ENCODE results near the gene MEX3D.
A peak's percentile ranks its signal among the peaks of the same experiment; 100 is the strongest.

MEX3D gene

DNA sequence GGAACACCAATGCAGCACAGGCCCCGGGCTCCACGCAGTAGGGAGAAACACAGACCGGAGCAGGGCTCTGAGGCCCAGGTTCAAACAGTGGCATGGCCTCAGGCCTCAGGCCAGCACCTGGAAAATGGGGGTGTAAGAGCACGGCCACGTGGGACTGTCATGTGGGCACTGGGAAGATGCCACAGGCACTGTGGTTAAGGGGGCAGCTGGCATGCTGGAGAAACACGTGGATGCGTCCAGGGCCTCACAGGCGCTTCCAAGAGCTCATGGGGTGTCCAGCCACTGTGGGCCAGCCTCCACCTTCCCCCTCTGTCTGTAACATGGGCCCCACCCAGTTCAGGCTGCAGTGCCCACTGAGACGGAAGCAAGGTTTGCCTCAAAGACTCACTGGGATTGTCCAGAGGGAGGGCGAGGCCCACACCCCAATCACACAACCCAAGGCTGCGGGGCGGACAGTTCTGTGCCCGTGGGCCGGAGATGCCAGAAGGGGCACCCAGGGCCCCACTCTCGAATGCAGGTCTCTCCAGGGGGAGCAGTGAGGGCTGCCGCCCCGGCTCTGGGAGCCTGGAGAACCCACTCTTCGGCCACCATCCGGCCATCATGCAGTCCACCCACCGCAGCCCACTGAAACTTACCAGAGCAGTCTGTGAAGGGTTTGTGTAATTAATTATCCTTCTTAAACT lies 30.8 kb upstream of the MEX3D start:
- no peak for DNase-seq (ENCODE audit: insufficient read length, low spot score)
- no peak for FAIRE-seq

DNA sequence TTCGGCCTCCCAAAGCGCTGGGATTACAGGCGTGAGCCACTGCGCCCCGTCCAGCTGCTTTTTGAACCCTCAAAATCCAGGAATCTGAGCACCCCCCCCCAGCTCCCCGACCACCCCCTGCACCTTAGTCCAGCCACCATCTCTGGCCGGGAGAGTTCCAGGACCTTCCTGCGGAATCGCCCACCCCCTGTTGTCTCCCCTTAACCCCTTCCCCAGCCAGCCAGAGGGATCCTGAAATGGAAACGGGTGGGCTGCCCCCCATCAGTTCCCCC lies 25.3 kb upstream of the MEX3D start:
- FAIRE-seq = no peak
- no peak for DNase-seq (ENCODE audit: insufficient read length, low spot score)

DNA sequence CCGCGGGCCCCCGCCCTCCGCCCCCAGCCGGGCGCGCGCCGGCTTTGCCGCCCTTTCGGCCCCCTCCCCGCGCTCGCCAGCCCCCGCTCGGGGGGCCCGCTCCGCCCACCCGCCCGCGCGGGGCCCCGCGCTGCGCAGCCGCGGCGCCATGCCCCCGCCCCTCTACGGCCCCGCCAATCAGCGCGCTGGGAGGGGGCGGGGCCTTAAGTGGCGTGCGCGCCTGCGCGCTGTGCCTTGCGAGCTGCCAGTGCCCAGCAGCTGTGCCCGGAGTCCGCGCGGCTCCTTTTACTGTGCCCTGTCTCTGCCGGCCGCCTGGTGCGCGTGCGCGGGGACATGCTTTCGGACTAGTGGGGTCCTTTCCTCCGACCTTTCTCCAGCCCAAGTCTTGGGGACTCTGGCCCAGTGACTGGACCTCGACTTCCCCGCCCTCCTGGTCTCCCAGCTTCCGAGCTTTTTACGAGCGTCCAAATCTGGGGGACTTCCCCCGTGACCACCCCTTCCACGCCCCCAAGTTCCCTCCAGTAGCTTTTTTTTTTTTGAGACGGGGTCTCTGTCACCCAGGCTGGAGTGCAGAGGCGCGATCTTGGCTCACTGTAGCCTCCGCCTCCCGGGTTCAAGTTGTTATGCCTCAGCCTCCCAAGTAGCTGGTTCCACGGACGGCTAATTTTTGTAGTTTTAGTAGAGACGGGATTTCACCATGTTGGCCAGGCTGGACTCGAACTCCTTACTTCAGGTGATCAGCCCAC lies 24.8 kb upstream of the MEX3D start, which contains the start of gene MBD3:
Gene MBD3, minus strand, starts transcription at position 111 of the 746 bp plus-strand sequence. CDS start 234 bp downstream, outside the sequence.
- peak; percentile 97 for DNase-seq (ENCODE audit: insufficient read length, low spot score)
- peak; percentile 83 for FAIRE-seq

GRCh38 chr19:1592024-1592754 lies 24.1 kb upstream of the MEX3D start:
- peak; percentile 45 for FAIRE-seq

DNA sequence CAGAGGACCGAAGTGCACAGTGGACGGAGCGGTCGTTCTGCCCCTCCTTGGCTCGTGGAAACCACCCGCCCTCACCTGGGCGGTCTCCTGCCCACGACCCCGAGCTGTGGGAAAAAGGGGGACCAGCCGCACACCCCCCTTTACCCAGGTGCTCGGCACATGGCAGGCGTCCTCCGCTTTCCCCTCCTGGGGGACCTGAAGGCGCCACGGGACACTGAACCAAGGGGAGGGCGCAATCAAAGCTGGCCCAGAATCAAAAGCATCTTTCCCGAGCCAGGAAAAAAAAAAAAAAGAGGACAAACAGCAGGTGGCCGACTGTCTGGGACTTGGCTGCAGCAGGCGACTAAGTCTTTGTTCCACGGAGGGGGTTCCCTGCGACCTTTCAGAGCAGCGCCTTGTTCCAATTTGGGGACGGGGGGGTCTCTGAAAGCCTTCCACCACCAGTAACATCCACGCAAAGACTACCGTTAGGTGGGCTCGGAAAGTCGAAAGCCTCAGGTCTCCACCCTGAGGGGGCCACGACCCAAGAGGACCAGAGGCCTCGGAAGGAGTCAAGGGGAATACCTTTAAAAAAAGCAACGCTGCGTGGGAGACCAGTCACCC lies 23.4 kb upstream of the MEX3D start:
- DNase-seq (ENCODE audit: insufficient read length, low spot score) = no peak

More at GRCh38 chr19:1592024-1592754, 24.1 kb upstream of the MEX3D start:
- peak; percentile 98 for DNase-seq (ENCODE audit: insufficient read length, low spot score)

DNA sequence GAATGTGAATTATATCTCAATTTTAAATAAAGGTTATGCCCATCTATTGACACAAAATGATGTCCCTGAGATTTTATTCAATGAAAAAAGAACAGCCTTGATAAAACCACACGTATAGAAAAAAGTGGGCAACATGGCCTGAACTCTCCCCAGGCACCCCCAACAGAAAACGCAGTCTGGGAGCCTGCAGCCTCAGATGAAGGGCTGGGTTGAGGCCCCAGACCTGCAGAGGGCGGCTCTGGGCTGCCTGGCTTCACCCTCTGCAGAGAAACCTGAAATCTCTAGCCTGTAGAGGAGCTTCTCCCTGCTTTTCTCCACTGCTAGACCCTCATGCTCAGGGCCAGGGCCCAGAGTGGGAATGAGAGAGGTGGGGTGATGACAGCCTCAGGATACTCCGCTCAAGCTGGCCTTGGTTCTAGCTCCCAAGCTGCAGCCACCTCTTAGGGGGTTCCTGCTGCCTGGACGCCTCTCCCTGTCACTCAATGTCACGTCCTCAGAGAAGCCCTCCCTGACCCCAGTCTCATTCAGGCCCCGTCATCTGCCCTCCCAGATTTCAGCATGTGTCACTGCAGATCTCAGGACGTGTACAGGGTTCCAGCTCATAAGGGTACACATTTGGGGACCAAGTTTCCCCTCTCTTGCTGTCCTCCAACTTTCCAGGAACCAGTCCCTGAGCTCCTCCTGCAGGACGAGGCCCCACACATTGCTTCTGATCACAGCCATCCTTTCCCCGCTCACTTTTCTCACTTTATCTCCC lies 22.7 kb upstream of the MEX3D start:
- FAIRE-seq (peak; percentile 88), DNase-seq (ENCODE audit: insufficient read length, low spot score) (no peak)

More for the DNA sequence above, 23.4 kb upstream of the MEX3D start:
- FAIRE-seq = peak; percentile 75

- FAIRE-seq (no peak), DNase-seq (ENCODE audit: insufficient read length, low spot score) (no peak)
Observed at GRCh38 chr19:1587872-1588271, 19.7 kb upstream of the MEX3D start.

DNA sequence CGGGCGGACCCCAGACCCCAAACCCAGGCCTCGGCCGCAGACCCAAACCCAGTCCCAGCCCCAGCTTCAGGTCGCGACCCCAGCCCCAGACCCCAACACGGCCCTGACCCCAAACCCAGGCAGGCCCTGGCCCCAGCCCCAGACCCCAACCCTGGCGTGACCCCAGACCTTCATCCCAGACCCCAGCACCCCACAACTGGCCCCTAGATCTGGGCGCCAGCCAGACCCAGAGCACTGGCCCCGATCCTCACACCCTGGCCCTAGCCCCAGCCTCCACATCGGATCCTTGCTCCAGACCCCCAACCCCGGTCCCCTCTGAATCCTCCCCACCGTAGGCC lies 17.1 kb upstream of the MEX3D start:
- DNase-seq (ENCODE audit: insufficient read length, low spot score) (no peak), FAIRE-seq (no peak)

DNA sequence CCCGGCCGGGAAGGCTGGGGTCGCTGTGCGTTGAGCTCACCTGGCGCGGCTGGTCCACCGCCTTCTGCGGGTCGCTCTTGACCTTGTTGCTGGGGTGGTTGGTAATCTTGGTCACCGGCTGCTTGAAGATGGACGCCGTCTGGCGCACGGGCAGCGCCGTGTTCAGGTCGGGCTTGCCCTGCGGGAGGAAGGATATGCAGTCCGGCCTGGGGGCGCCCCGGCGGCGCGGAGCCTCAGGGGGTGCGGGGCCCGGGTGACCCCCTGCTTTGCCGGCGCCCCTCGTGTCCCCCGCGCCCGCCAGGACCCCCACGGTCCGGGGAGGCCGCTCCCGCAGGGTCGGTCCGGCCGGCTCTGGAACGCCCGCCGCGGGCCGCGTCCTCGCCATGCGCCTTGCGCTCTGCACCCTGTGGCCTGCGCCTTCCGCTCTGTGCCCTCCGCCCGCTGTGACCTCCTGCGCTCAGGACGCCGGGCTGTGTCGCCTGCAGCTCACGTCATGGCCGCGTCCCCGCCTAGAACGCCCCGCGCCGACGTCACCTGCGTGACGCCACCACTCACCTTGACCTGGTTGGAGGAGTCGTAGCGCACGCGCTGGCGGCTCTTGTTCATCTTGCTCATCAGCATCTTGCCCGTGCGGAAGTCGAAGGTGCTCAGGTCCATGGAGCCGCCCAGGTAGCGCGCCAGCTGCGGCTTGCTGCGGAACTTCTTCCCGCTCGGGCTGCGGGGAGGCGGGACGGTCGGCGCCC lies 16.5 kb upstream of the MEX3D start:
- no peak for DNase-seq (ENCODE audit: insufficient read length, low spot score)

GRCh38 chr19:1582201-1582600 lies 14.1 kb upstream of the MEX3D start:
- FAIRE-seq = no peak
- DNase-seq (ENCODE audit: insufficient read length, low spot score) = no peak

More for the DNA sequence above, 16.5 kb upstream of the MEX3D start:
- no peak for FAIRE-seq

- FAIRE-seq (no peak), DNase-seq (ENCODE audit: insufficient read length, low spot score) (no peak)
Observed at GRCh38 chr19:1580957-1581356, 12.8 kb upstream of the MEX3D start.

DNA sequence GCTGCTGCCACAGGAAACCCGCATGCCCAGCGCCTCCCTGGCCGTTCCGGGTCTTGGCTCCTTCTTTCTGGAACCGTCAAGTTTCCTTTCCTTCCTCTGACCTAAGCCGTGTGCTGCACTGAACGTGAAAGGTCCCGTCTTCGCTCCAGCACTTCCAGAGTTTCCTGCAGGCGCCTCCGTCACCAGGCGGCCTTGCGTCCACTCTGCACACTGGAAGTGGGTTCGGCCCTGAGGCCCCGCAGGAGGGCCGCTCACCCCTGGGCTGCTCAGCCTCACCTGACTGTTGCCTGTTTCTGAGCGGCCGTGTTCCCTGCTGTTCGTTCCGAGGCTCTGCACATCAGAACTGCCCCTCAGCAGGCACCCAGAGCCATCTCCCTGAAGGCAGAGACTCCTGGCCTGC lies 12.3 kb upstream of the MEX3D start:
- no peak for FAIRE-seq

GRCh38 chr19:1579222-1579621 lies 11.1 kb upstream of the MEX3D start:
- DNase-seq (ENCODE audit: insufficient read length, low spot score) (no peak), FAIRE-seq (no peak)

More for the DNA sequence above, 12.3 kb upstream of the MEX3D start:
- no peak for DNase-seq (ENCODE audit: insufficient read length, low spot score)

- DNase-seq (ENCODE audit: insufficient read length, low spot score) (no peak), FAIRE-seq (no peak)
Observed at GRCh38 chr19:1577929-1578618, 9.9 kb upstream of the MEX3D start.

DNA sequence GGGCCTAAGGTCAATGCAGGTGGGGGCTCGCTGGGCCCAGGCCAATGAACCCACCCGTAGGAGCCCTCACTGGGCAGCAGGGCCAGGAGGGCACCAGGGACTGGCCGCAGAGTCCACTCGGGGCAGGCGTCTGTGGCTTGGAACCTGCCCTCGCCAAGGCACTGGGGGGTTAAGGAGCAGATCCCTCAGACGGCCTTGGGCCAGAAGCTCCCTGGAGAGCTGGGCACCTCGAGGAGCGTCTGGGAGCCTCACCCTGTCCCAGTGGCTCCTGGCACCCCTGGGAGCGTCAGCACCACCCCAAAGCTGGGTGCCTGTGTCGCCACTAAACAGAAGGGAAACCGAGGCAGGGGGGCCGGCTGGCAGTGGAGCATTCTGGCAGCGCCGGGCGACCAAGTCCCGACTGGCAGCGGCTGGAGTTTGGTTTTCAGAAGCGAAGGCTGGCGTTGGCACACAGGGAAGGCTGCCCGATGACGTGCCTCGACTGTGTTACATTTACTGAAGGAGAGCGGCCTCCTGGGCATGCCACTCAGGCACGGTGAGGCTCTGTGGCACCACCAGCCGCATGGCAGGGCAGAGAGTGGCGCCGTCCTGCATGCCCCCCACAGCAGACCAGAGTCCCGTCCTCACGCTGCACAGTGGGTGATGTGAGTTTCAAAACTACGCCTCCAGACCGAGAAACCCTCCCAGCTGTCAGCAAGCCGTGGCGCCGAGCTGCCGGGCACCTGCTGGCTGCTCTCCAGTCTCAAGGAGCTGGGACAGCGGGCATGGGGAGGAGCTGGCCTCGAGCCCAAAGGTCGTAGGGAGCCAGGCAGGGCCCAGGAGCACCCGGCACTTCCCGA lies 9.2 kb upstream of the MEX3D start:
- FAIRE-seq (no peak), DNase-seq (ENCODE audit: insufficient read length, low spot score) (no peak)

DNA sequence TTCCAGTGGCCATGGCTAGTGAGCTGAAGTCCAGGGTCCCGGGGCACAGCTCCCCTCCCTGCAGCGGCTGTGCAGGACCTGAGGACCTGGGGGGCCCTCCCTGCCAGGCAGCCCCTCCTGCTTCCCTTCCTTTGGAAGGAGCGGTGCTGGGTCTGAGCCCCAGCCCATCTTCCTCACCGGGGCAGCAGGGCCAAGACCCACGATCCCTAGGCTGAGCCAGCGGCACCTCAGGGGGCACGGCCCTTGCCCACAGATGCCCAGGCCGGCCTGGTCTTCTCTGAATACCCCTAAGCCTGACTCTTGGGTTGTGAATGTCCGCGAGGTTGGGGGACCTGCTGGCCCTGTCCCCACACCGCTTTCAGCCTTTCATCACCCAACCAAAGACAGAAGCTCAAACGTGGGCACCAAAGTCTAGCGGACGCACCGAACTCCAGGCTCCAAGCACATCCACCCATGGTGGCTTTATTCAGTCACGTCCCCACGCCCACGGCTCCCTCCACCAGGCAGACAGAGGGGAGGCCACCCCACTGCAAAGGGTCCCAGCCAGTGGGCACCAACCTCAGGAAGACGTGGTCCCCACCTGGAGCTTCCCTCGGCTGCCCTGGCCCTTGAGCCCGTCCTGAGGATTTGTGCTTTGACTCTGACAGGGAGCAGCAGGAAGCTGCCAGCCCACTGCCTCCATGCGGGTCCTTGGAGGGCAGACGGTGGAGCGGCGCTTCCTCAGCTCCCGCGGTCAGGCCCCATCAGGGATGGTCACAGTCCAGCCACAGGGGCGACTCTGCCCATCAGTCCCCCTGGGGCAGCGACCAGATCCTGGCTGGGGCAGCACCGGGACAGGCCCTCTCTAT lies 8.3 kb upstream of the MEX3D start:
- no peak for DNase-seq (ENCODE audit: insufficient read length, low spot score)
- FAIRE-seq = no peak
